Fibroblast of lung (primary cell): ENCODE results near the gene TBR1.
A peak's percentile ranks its signal among the peaks of the same experiment; 100 is the strongest.

Experiments used
- EZH2 ChIP-seq: IDR thresholded peaks from 2 replicates; pipeline ENCODE4 v1.5.1; 2012; ENCODE audit warnings: low read length, control low read depth, mild to moderate bottlenecking; ENCODE audit errors: missing control alignments
- TF ChIP-seq, protein P1 (sequence below), 2 donors: IDR thresholded peaks in 1 of 2; conservative IDR thresholded peaks in 1 of 2; 1 replicate in 1 of 2; 2 replicates in 1 of 2; pipeline ENCODE4 v1.5.1; 2011 to 2012; ENCODE audit warnings: low read length in 2 of 2, control low read depth in 1 of 2, inconsistent platforms in 1 of 2, low read depth in 1 of 2, mild to moderate bottlenecking in 1 of 2

DNA sequence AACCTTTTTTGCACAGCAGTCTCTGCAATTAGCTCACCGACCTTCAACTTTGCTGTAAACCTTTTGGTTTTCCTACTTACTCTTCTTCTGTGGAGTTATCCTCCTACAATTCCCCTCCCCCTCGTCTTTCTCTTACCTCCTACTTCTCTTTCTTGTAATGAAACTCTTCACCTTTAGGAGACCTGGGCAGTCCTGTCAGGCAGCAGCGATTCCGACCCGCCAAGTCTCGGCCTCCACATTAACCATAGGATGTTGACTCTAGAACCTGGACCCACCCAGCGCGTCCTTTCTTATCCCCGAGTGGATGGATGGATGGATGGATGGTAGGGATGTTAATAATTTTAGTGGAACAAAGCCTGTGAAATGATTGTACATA, 8.3 kb downstream of the TBR1 start:
- TF ChIP-seq, protein P1, sequence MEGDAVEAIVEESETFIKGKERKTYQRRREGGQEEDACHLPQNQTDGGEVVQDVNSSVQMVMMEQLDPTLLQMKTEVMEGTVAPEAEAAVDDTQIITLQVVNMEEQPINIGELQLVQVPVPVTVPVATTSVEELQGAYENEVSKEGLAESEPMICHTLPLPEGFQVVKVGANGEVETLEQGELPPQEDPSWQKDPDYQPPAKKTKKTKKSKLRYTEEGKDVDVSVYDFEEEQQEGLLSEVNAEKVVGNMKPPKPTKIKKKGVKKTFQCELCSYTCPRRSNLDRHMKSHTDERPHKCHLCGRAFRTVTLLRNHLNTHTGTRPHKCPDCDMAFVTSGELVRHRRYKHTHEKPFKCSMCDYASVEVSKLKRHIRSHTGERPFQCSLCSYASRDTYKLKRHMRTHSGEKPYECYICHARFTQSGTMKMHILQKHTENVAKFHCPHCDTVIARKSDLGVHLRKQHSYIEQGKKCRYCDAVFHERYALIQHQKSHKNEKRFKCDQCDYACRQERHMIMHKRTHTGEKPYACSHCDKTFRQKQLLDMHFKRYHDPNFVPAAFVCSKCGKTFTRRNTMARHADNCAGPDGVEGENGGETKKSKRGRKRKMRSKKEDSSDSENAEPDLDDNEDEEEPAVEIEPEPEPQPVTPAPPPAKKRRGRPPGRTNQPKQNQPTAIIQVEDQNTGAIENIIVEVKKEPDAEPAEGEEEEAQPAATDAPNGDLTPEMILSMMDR (conservative IDR thresholded peaks at IDR 0.05 in 1 of 2, IDR thresholded peaks at IDR 0.05 in 1 of 2; ENCODE audit: low read depth in 1 of 2, low read length in 2 of 2), result no peak
- peak; percentile 74 for TF ChIP-seq EZH2
